Measurements from ENCODE around the gene CLMN. TPM values are rescaled to one million over a fixed set of nuclear protein-coding genes. Genes with fewer than 3 reads are reported as not detected.

CLMN gene
- total and polyA plus RNA-seq, 2 donors (not counting 3 experiments of a cell fraction or from before 2014, with no cell fraction given): 0.72 to 9.6 TPM

DNA sequence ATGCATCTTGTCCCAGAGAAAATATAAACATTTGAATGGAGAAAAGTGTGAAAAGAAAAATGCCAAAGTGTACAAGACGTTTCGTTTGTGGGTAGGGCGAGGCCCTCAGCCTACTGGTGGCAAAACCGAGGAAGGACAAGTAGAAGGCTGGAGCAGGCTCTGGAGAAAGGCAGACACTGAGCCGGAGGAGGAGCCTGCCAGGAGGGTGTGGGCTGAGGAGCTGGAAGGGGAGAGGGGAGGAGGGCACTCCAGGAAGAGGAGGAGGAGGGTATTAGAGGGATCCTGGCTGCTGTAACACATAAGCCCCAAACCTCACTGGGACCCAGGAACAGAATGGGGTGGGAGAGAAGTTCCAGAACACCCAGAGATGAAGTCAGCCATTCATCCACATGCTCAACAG, 47.7 kb downstream of the CLMN start:
- dilution Hi-C loops (cut with MboI; ENCODE audit: extremely low pct_ligation_motif_present, low sequenced_read_pairs) (no loop called here), intact Hi-C loops (cut with micrococcal nuclease) (no loop called here)
- Histone ChIP-seq H3K27ac (ENCODE audit: insufficient read depth, low read depth, low read length) (no peak overlapping the region), H3K27me3 (ENCODE audit: control insufficient read depth in 2 of 2, insufficient read depth in 2 of 2, low read length in 2 of 2) (no peaks in the 10 kb centered on the region), H4K20me1 (replicated peaks; ENCODE audit: control insufficient read depth, extremely low read depth, insufficient read depth, low read length) (no peaks in the 10 kb centered on the region), H3K4me1 (ENCODE audit: control insufficient read depth, extremely low read depth, insufficient read depth, low read length) (no peaks in the 10 kb centered on the region), H3K4me3 (replicated peaks in 1 of 3; ENCODE audit: insufficient read depth in 1 of 3, low read depth in 1 of 3, low read length in 3 of 3) (no peak overlapping the region), H2AFZ (ENCODE audit: low read depth, low read length) (no peak overlapping the region), H3K9ac (replicated peaks; ENCODE audit: extremely low read depth, insufficient read depth, low read length) (no peak overlapping the region), H3K4me2 (ENCODE audit: insufficient read depth, low read length) (no peak overlapping the region), H3K9me3 (replicated peaks; ENCODE audit: control insufficient read depth, insufficient read depth, low read length) (no peaks in the 10 kb centered on the region), H3K36me3 (ENCODE audit: control insufficient read depth in 2 of 2, extremely low read depth in 1 of 2, insufficient read depth in 2 of 2, low read length in 2 of 2) (no peaks in the 10 kb centered on the region), H3K9me1 (replicated peaks; ENCODE audit: control insufficient read depth, extremely low read depth, insufficient read depth, low read length) (no peaks in the 10 kb centered on the region), H3K79me2 (ENCODE audit: control insufficient read depth, insufficient read depth, low read length) (no peaks in the 10 kb centered on the region)
- ChIA-PET CTCF (no interaction called here), POLR2A (no interaction called here)
- DNase-seq (ENCODE audit: low read depth, low spot score): no peak
- no peak for TF ChIP-seq JUN (IDR thresholded peaks at IDR 0.05; ENCODE audit: borderline replicate concordance, insufficient read depth, insufficient read length, low read depth)
- no peak for TF ChIP-seq POLR2A (IDR thresholded peaks at IDR 0.05; ENCODE audit: low read depth, low read length)
- FAIRE-seq: no peak
- BruUV-seq (replicated peaks): no TSS peak

DNA sequence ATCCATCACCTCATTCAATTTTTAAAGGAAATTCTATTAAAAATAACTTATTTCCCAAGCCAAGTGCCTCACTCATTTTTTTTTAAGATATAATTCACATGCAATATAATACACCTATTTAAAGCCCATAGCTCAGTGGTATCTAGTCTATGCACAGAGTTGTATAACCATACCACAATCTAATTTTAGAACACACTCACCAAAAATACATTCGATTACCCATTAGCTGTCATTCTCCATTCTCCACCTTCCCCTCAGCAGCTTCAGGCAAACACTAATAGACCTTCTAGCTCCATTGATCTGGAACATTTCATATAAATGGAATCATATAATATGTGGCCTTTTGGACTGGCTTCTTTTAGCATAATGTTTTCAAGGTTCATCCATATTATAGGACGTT, 49.5 kb downstream of the CLMN start:
- no peak for DNase-seq (ENCODE audit: low read depth, low spot score)
- no peak for FAIRE-seq
- Histone ChIP-seq H3K9me3 (replicated peaks; ENCODE audit: control insufficient read depth, insufficient read depth, low read length) (no peaks in the 10 kb centered on the region), H3K4me2 (ENCODE audit: insufficient read depth, low read length) (no peak overlapping the region), H3K4me1 (ENCODE audit: control insufficient read depth, extremely low read depth, insufficient read depth, low read length) (peaks cover 10% of the 10 kb centered on the region), H3K9ac (replicated peaks; ENCODE audit: extremely low read depth, insufficient read depth, low read length) (no peak overlapping the region), H3K4me3 (replicated peaks in 1 of 3; ENCODE audit: insufficient read depth in 1 of 3, low read depth in 1 of 3, low read length in 3 of 3) (no peak overlapping the region), H3K9me1 (replicated peaks; ENCODE audit: control insufficient read depth, extremely low read depth, insufficient read depth, low read length) (no peaks in the 10 kb centered on the region), H3K36me3 (ENCODE audit: control insufficient read depth in 2 of 2, extremely low read depth in 1 of 2, insufficient read depth in 2 of 2, low read length in 2 of 2) (no peaks in the 10 kb centered on the region), H4K20me1 (replicated peaks; ENCODE audit: control insufficient read depth, extremely low read depth, insufficient read depth, low read length) (no peaks in the 10 kb centered on the region), H2AFZ (ENCODE audit: low read depth, low read length) (no peak overlapping the region), H3K27me3 (ENCODE audit: control insufficient read depth in 2 of 2, insufficient read depth in 2 of 2, low read length in 2 of 2) (no peaks in the 10 kb centered on the region), H3K79me2 (ENCODE audit: control insufficient read depth, insufficient read depth, low read length) (no peaks in the 10 kb centered on the region), H3K27ac (ENCODE audit: insufficient read depth, low read depth, low read length) (no peak overlapping the region)
- intact Hi-C loops (cut with micrococcal nuclease) (no loop called here), dilution Hi-C loops (cut with MboI; ENCODE audit: extremely low pct_ligation_motif_present, low sequenced_read_pairs) (no loop called here)
- TF ChIP-seq EZH2 (IDR thresholded peaks at IDR 0.05; ENCODE audit: borderline replicate concordance, low read depth, low read length, severe bottlenecking): no peak
- TF ChIP-seq MYC (IDR thresholded peaks at IDR 0.05; ENCODE audit: low read depth, low read length): no peak
- no peak for TF ChIP-seq MAX (IDR thresholded peaks at IDR 0.05; ENCODE audit: insufficient read depth, insufficient read length)
- ChIA-PET POLR2A (no interaction called here), CTCF (no interaction called here)
- BruUV-seq (replicated peaks): no TSS peak
